ENCODE measurements around the gene ATP6V1C2.
"Not testable (repeated sequence)": the region's sequence is repeated elsewhere in the genome, so short reads cannot be mapped to it uniquely, and the experiment has no call there.

Gene ATP6V1C2

GRCh38 chr2:10770956-10771750, 49.7 kb downstream of the ATP6V1C2 start:
- no peak for DNase-seq

GRCh38 chr2:10771786-10772185, 50.4 kb downstream of the ATP6V1C2 start:
- DNase-seq = no peak

GRCh38 chr2:10772201-10772867, 50.9 kb downstream of the ATP6V1C2 start:
- DNase-seq = no peak

- no peak for DNase-seq
Observed at GRCh38 chr2:10772868-10773215, 51.4 kb downstream of the ATP6V1C2 start.

GRCh38 chr2:10773821-10774341, 52.5 kb downstream of the ATP6V1C2 start:
- no peak for DNase-seq

- no peak for DNase-seq
Observed at GRCh38 chr2:10774394-10774793, 53.0 kb downstream of the ATP6V1C2 start.

GRCh38 chr2:10775021-10775780, 53.8 kb downstream of the ATP6V1C2 start:
- no peak for DNase-seq

GRCh38 chr2:10775831-10776230, 54.4 kb downstream of the ATP6V1C2 start:
- no peak for DNase-seq

- DNase-seq = no peak
Observed at GRCh38 chr2:10776231-10776977, 55.0 kb downstream of the ATP6V1C2 start.

- no peak for DNase-seq
Observed at GRCh38 chr2:10777111-10777841, 55.8 kb downstream of the ATP6V1C2 start.

- DNase-seq = no peak
Observed at GRCh38 chr2:10777842-10778723, 56.7 kb downstream of the ATP6V1C2 start.

- no peak for DNase-seq
Observed at GRCh38 chr2:10778724-10779115, 57.3 kb downstream of the ATP6V1C2 start.

GRCh38 chr2:10779776-10780490, 58.5 kb downstream of the ATP6V1C2 start:
- DNase-seq = no peak

- no peak for DNase-seq
Observed at GRCh38 chr2:10780491-10780820, 59.0 kb downstream of the ATP6V1C2 start.

GRCh38 chr2:10780821-10781220, 59.4 kb downstream of the ATP6V1C2 start:
- not testable (repeated sequence) for DNase-seq

- no peak for DNase-seq
Observed at GRCh38 chr2:10781746-10782145, 60.3 kb downstream of the ATP6V1C2 start.

- DNase-seq = no peak
Observed at GRCh38 chr2:10783421-10783820, 62.0 kb downstream of the ATP6V1C2 start.

GRCh38 chr2:10784719-10785118, 63.3 kb downstream of the ATP6V1C2 start:
- no peak for DNase-seq

GRCh38 chr2:10785260-10785659, 63.8 kb downstream of the ATP6V1C2 start:
- no peak for DNase-seq

- no peak for DNase-seq
Observed at GRCh38 chr2:10786240-10786982, 65.0 kb downstream of the ATP6V1C2 start.
